IPS-NIHi11 (cell line): ENCODE data around the gene PRRC2B.

ENCODE experiments used
- DNase-seq: peaks from one replicate; pipeline ENCODE4 v3.0.0; 2012; ENCODE audit warnings: mixed read lengths, low spot score

The PRRC2B gene

DNA sequence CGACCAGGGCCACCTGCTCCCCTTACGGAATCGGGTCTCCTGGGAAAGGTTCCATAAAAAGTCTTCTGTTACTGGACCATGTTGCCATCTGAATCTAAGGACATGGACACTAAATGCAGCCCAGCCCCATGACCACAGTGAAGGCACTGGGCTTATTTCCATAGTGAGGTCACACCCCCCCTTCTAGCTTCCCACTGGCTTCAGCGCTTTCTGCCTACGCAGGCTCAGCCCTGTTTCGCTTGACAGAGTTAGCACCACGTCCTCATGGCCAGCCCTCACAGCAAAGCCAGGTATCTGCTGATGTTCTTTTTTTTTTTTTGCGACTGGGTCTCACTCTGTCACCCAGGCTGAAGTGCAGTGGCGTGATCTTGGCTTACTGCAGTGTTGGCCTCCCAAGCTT is 123.0 kb downstream of the PRRC2B start:
- no peak for DNase-seq

GRCh38 chr9:131517761-131518190 is 123.9 kb downstream of the PRRC2B start:
- no peak for DNase-seq

DNA sequence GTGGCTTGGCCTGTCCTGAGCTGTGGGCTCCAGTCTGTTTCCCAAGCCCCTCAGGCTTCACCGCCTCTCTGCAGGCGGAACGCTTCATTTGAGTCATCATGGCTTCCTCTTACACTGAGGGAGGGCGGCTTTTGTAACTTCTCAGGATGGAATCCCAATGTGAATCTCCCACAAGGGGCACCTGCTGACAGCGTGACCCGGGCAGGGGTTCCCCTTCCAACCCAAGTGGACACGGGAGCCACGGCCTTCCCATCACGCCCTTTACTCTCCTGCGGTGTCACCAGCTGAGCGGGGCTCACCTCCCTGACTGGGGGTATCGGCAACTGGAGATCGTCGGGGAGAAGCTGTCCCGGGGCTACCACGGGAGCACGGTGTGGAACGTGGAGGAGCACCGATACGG is 124.7 kb downstream of the PRRC2B start:
- DNase-seq: no peak

DNA sequence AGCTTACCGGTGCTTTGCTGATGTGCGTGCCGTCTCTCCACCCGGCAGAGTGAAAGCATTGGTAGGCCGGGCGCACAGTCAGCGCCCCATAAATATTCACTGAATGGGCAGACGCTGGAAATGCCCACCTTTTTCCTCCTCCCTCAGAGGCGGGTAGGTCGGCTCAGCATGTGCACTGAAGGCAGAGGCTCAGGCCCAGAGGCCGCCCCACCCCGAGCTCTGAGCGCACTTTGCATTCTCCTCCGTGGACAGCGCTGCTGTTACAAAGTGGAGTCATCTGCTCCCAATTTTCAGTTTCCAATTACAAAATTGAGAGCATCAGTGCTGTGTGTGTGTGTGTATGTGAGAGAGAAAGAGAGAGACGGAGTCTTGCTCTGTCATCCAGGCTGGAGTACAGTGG is 126.6 kb downstream of the PRRC2B start:
- no peak for DNase-seq

GRCh38 chr9:131521203-131521602 is 127.3 kb downstream of the PRRC2B start:
- DNase-seq: no peak

DNA sequence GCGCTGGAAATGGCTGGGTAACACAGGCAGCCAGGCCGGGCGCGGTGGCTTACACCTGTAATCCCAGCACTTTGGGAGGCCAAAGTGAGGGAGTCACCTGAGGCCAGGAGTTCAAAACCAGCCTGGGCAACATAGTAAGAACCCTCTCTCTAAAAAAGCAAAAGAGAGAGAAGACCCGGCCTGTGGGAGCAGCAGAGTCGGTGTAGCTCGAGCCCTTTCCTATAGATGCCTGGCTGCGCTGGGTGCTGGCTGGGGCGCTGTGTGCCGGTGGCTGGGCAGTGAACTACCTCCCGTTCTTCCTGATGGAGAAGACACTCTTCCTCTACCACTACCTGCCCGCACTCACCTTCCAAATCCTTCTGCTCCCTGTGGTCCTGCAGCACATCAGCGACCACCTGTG is 127.9 kb downstream of the PRRC2B start:
- DNase-seq: no peak

- no peak for DNase-seq
Measured at GRCh38 chr9:131522257-131523085, 128.6 kb downstream of the PRRC2B start.

- DNase-seq: no peak
Measured at GRCh38 chr9:131523086-131523388, 129.2 kb downstream of the PRRC2B start.

DNA sequence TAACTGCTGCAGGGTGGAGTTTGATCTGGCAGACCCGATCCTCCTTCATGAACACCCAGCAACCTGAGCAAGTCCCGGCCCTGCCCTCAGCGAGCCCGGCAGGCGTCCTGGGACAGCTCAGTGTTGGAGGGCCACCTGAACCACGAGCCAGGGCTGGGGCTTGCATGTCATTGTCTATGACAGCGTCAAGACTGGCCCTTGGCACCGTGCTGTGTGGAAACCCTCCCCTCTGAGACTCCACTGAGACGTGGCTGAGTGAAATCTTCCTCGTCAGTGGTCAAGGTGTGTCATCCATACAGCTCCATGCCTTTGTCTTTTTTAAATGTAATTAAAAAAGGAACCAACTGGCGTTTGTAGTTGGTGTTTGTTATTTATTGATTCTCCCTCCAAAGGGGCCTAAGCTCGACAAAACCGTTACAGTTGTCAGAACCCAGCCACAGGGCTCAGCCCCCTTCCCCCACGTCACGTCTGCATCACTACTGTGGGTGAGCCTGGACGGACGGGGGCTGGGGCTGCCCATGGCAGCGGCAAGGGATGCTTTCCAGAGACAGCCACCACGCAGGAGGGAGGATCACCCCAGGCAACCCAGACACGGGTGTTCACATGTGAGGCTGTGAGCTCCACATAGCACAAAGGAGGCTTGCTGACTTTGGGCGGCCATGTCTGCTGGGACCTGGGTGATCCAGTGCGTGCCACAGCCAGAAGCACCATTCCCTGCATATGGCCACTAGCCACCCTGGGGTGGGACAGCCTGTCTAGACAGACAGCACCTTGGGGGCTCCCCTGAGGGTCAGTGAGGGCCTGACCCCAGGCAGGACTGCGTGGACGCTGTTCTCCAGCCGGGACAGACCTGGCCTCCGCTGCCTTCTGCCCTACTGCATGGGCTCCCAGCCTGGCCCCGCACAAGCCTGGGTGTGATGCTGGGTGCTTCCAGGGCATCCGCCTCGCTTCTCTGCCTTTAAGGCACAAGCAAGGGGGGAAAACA is 129.9 kb downstream of the PRRC2B start:
- no peak for DNase-seq

- no peak for DNase-seq
Measured at GRCh38 chr9:131524665-131525315, 130.9 kb downstream of the PRRC2B start.

GRCh38 chr9:131525643-131526565 is 132.0 kb downstream of the PRRC2B start:
- DNase-seq: no peak

DNA sequence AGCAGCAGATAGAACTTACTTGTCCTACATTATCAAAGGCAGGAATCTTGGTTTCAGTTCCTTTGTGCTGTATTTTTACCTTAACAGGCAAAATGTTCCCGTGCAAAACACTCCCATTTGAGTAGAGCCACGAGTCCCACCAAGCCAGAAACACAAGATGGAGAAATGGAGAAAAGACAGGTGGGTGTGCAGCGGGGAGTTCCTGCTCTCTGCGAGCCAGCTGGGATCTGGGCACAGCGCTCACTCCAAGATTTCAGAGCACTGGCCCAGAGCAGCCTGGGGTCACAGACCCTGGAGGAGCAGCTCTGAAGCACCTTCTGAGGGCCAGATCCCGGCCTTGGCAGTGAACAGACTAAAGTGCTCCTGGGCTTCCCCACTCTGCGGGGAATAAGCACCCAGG is 134.3 kb downstream of the PRRC2B start:
- no peak for DNase-seq

- DNase-seq: no peak
Measured at GRCh38 chr9:131528886-131529505, 135.1 kb downstream of the PRRC2B start.

- no peak for DNase-seq
Measured at GRCh38 chr9:131529597-131530545, 136.0 kb downstream of the PRRC2B start.

- peak; percentile 82 for DNase-seq
Measured at GRCh38 chr9:131530546-131530919, 136.6 kb downstream of the PRRC2B start.

DNA sequence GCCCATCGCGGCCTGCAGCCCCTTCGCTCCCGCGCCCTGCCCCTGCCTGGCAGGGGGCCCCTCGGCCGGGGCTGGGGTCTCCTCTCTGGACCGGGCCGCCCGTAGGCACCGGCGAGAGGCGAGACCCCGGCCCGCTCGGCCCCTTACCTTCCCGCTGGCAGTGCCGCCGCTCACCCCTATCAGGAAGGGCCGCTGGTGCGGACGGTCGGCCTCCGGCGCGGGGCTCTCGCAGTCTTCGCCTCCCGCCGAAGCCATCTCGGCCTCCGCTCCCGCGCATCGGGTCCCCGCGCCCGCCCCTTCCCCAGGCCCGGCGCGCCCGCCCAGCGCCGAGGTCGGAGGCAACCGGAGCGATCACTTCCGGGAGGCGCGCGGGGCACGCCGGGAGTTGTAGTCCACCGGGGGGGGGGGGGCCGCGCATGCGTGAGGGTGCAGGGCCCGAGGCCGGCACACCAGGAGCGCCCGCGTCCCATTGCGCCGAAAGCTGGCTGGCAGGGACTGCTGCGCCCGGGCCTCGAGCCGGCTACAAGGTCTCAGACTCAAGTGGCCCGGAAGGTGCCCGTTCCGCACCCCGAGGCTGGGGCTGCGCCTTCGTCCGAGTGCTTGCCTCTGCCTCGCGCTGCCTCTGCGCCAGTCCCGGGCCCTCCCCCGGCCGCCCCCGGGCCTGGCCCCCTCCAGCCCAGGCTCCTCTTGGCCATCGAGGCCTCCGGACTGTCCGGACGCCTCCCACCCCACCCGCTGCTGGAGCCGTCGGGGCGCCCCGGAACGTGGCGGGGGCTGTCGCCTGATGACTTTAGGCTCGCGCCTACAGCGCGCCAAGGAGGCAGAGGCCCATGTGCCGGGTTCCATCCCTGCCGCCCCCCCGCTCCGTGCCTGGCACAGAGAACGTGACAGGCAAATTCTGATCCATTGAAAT is 137.3 kb downstream of the PRRC2B start, which contains the start of gene UCK1:
Gene UCK1 (minus strand): TSS at position 344 of the 913 bp plus-strand sequence. CDS start 89 bp downstream, at position 255.
- peak; percentile 99 for DNase-seq

DNA sequence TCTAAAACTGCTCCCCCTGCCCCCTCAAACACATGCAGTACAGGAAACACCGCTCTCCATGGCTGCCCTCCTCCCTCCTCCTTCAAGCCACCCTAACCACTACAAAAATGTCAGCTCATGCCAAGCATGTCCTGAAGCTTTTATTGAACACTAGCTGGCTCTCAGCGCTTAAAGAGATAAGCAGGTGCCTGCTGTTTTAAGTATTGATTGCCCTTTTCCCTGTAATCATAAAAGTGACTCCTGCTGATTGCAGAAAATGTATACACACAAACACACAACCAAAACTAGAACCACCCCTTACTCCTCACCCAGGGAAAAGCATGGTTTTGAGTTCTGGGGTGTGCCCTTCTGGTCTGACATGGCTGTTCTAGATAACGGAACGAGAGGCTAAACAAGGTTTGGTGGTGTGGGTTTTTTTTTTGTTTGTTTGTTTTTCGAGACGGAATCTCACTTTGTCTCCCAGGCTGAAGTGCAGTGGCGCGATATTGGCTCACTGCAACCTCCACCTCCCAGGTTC is 140.9 kb downstream of the PRRC2B start:
- no peak for DNase-seq

- no peak for DNase-seq
Measured at GRCh38 chr9:131537946-131538345, 144.1 kb downstream of the PRRC2B start.
